NCI-H1436 (cell line): Measurements from ENCODE around the gene TMEFF2.
"Not testable (repeated sequence)": the region's sequence is repeated elsewhere in the genome, so short reads cannot be mapped to it uniquely, and the experiment has no call there.

Experiments
- DNase-seq: peaks from one replicate; lab custom pipeline; 2025; lab: John Stamatoyannopoulos, UW

Gene TMEFF2

GRCh38 chr2:192184349-192184748, 10.4 kb downstream of the TMEFF2 start:
- DNase-seq = no peak

GRCh38 chr2:192183296-192183695, 11.4 kb downstream of the TMEFF2 start:
- no peak for DNase-seq

- no peak for DNase-seq
These were observed 27.8 kb downstream of the TMEFF2 start for GRCh38 chr2:192166946-192167345.

- DNase-seq = no peak
These were observed 28.9 kb downstream of the TMEFF2 start for GRCh38 chr2:192165842-192166241.

GRCh38 chr2:192162392-192163042, 32.2 kb downstream of the TMEFF2 start:
- DNase-seq = peak; percentile 48

GRCh38 chr2:192161656-192162290, 33.0 kb downstream of the TMEFF2 start:
- no peak for DNase-seq

GRCh38 chr2:192159736-192160135, 35.0 kb downstream of the TMEFF2 start:
- no peak for DNase-seq

GRCh38 chr2:192159208-192159607, 35.5 kb downstream of the TMEFF2 start:
- no peak for DNase-seq

GRCh38 chr2:192157776-192158175, 37.0 kb downstream of the TMEFF2 start:
- no peak for DNase-seq

- no peak for DNase-seq
These were observed 39.1 kb downstream of the TMEFF2 start for GRCh38 chr2:192155511-192156118.

- no peak for DNase-seq
These were observed 41.2 kb downstream of the TMEFF2 start for GRCh38 chr2:192153561-192153960.

- DNase-seq = peak; percentile 50
These were observed 42.9 kb downstream of the TMEFF2 start for GRCh38 chr2:192151853-192152252.

GRCh38 chr2:192150166-192150565, 44.6 kb downstream of the TMEFF2 start:
- no peak for DNase-seq

- no peak for DNase-seq
These were observed 46.0 kb downstream of the TMEFF2 start for GRCh38 chr2:192148620-192149321.

- DNase-seq = no peak
These were observed 46.5 kb downstream of the TMEFF2 start for GRCh38 chr2:192148241-192148619.

- DNase-seq = no peak
These were observed 48.4 kb downstream of the TMEFF2 start for GRCh38 chr2:192146069-192147015.

- no peak for DNase-seq
These were observed 49.2 kb downstream of the TMEFF2 start for GRCh38 chr2:192145496-192145895.

GRCh38 chr2:192140236-192140839, 54.4 kb downstream of the TMEFF2 start:
- no peak for DNase-seq

- DNase-seq = no peak
These were observed 54.9 kb downstream of the TMEFF2 start for GRCh38 chr2:192139813-192140212.

- DNase-seq = no peak
These were observed 57.3 kb downstream of the TMEFF2 start for GRCh38 chr2:192137451-192137850.

- not testable (repeated sequence) for DNase-seq
These were observed 62.1 kb downstream of the TMEFF2 start for GRCh38 chr2:192132604-192133003.
